WTC11 (cell line): ENCODE data around the gene PGLYRP2. TPM values are rescaled to one million over a fixed set of nuclear protein-coding genes. Genes with fewer than 3 reads are reported as not detected.
"Not testable (repeated sequence)": the region's sequence is repeated elsewhere in the genome, so short reads cannot be mapped to it uniquely, and the experiment has no call there.

Experiments
- ATAC-seq: fragments of 200-7000 bp; cut with Tn5 transposase; 2 replicates; pipeline ENCODE4 v1.10.0; 2021; ENCODE audit warnings: mild to moderate bottlenecking, moderate library complexity
- CTCF ChIA-PET: fragments of 300-600 bp; sonication (Branson Sonifier 250); formaldehyde crosslinking; loops from one replicate; lab custom pipeline; 2021; ENCODE audit warnings: antibody characterized with exemption; lab: Charles Lee
- POLR2A ChIA-PET: fragments of 350-600 bp; sonication (Branson Sonifier 250); formaldehyde crosslinking; loops from one replicate; lab custom pipeline; 2021; ENCODE audit warnings: antibody characterized with exemption; lab: Charles Lee
- DNase-seq: peaks from one replicate; pipeline ENCODE4 v3.0.0; 2021; ENCODE audit warnings: low spot score
- H3K27ac Mint-ChIP-seq: 2 replicates; pipeline ENCODE4 v1.8.0; 2021; ENCODE audit warnings: mixed read lengths
- H3K27me3 Mint-ChIP-seq: 2 replicates; pipeline ENCODE4 v1.8.0; 2021; ENCODE audit warnings: low read depth, mild to moderate bottlenecking, moderate library complexity, mixed read lengths
- H3K36me3 Mint-ChIP-seq: 2 replicates; pipeline ENCODE4 v1.8.0; 2021; ENCODE audit warnings: mixed read lengths
- H3K4me1 Mint-ChIP-seq: 2 replicates; pipeline ENCODE4 v1.8.0; 2022; ENCODE audit warnings: mixed read lengths
- H3K4me3 Mint-ChIP-seq: 2 replicates; pipeline ENCODE4 v1.8.0; 2021; ENCODE audit warnings: mild to moderate bottlenecking, moderate library complexity, mixed read lengths
- H3K9me3 Mint-ChIP-seq: 2 replicates; pipeline ENCODE4 v1.8.0; 2021; ENCODE audit warnings: mixed read lengths
- ELF4 ChIP-seq: sonication (generic); formaldehyde crosslinking; IDR thresholded peaks from 2 replicates; pipeline ENCODE4 v1.8.1; 2022; ENCODE audit warnings: low read depth, mild to moderate bottlenecking, moderate library complexity, missing genetic modification reagents
- EMX1 ChIP-seq: fragments of 250-450 bp; sonication (Bioruptor Pico); IDR thresholded peaks from 2 replicates; pipeline ENCODE4 v1.8.0; 2021; ENCODE audit warnings: mild to moderate bottlenecking
- ESRRA ChIP-seq: sonication (generic); formaldehyde crosslinking; IDR thresholded peaks from 2 replicates; pipeline ENCODE4 v1.8.1; 2022; ENCODE audit warnings: mild to moderate bottlenecking, missing genetic modification reagents, borderline replicate concordance
- GABPB1 ChIP-seq: sonication (generic); formaldehyde crosslinking; IDR thresholded peaks from 2 replicates; pipeline ENCODE4 v1.8.1; 2023; ENCODE audit warnings: mild to moderate bottlenecking, missing genetic modification reagents
- IRF2 ChIP-seq: sonication (generic); formaldehyde crosslinking; IDR thresholded peaks from 2 replicates; pipeline ENCODE4 v1.8.0; 2022; ENCODE audit warnings: low read depth, missing genetic modification reagents, borderline replicate concordance
- NFATC4 ChIP-seq: fragments of 250-450 bp; sonication (Bioruptor Pico); IDR thresholded peaks from 2 replicates; pipeline ENCODE4 v1.9.0; 2021; ENCODE audit warnings: mild to moderate bottlenecking
- RELA ChIP-seq: sonication (generic); formaldehyde crosslinking; IDR thresholded peaks from 2 replicates; pipeline ENCODE4 v1.8.1; 2022; ENCODE audit warnings: missing genetic modification reagents, mild to moderate bottlenecking, borderline replicate concordance
- SMAD4 ChIP-seq: sonication (generic); formaldehyde crosslinking; IDR thresholded peaks from 2 replicates; pipeline ENCODE4 v1.8.0; 2022; ENCODE audit warnings: mild to moderate bottlenecking, missing genetic modification reagents
- ZNF317 ChIP-seq: sonication (generic); formaldehyde crosslinking; IDR thresholded peaks from 2 replicates; pipeline ENCODE4 v1.8.1; 2023; ENCODE audit warnings: low read depth, mild to moderate bottlenecking, moderate library complexity, missing genetic modification reagents, borderline replicate concordance
- total RNA-seq: library from RNA; stranded (reverse); gene quantifications from 3 replicates; pipeline ENCODE4 v1.2.3, GENCODE V29; 2021
- TF ChIP-seq, protein P1 (sequence below): fragments of 250-450 bp; sonication (Bioruptor Pico); IDR thresholded peaks from 2 replicates; pipeline ENCODE4 v2.1.2; 2022; ENCODE audit warnings: mild to moderate bottlenecking, moderate library complexity
- TF ChIP-seq, protein P2 (sequence below): sonication (generic); formaldehyde crosslinking; IDR thresholded peaks from 2 replicates; pipeline ENCODE4 v1.8.0; 2023; ENCODE audit warnings: mild to moderate bottlenecking, missing genetic modification reagents
- TF ChIP-seq, protein P3 (sequence below): sonication (generic); formaldehyde crosslinking; IDR thresholded peaks from 2 replicates; pipeline ENCODE4 v1.8.0; 2022; ENCODE audit warnings: mild to moderate bottlenecking, missing genetic modification reagents
- TF ChIP-seq, protein P4 (sequence below): sonication (generic); formaldehyde crosslinking; conservative IDR thresholded peaks from 2 replicates; pipeline ENCODE4 v1.8.1; 2022; ENCODE audit warnings: mild to moderate bottlenecking, missing genetic modification reagents

PGLYRP2 gene
- total RNA-seq, 1 experiment from 2014 or later = not detected

DNA sequence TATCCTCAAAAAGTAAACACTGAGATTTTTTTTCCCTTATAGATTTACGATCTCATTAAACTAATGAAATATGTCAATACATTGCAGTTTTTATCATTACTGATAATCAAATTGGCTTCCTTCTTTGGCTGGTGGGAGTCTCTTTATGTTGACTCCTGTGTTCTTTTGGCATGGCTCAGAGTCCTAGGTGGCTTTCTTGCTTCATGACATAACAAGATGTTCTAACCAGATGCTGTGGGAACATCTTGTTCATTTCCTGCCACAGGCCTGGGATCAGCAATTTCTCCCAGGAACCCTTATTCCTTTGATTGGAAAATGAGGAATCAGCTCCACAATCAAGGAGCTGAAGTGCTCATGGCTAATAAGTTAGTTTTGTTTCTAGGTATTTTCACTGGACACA is 15.8 kb upstream of the PGLYRP2 start (continued):
- TF ChIP-seq, protein P1, sequence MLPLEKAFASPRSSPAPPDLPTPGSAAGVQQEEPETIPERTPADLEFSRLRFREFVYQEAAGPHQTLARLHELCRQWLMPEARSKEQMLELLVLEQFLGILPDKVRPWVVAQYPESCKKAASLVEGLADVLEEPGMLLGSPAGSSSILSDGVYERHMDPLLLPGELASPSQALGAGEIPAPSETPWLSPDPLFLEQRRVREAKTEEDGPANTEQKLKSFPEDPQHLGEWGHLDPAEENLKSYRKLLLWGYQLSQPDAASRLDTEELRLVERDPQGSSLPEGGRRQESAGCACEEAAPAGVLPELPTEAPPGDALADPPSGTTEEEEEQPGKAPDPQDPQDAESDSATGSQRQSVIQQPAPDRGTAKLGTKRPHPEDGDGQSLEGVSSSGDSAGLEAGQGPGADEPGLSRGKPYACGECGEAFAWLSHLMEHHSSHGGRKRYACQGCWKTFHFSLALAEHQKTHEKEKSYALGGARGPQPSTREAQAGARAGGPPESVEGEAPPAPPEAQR = no peak
- TF ChIP-seq GABPB1 = no peak

DNA sequence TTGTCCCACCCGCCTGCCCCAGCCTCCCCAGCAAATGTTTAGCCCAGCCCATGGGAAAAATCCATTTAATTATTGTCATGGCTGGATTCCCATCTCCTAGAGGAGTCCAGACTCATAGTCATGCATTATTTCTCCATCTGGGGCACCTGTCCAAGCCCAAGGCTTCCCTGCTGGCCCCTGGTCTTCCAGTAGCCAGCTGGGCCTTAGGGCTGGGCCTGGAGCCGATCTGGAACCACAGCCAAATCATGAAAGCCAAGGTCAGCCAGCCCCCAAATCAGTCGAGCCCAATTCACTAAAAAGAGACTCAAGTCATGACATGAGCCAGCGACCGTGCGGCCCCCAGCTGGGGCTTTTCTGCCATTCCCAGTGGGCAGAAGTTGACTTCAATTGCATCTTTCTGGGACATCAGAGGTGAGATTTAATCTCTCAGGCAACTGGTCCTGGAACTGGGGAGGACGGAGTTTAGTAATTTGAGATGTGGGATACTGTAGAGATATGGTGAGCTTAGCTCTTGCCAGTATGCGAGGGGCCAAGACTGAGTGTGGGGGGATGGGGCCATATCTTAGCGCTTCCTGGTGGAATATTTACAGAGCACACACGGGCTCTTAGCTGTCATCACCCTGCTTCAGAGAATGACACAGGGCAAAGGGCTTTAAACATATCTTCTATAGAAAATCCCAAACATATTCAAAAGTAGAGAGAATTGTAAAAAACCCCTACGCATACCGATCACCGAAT is 9.4 kb upstream of the PGLYRP2 start:
- peaks cover 5% of the 10 kb centered on the region for H3K36me3 Mint-ChIP-seq
- peaks cover 18% of the 10 kb centered on the region for H3K9me3 Mint-ChIP-seq
- H3K27ac Mint-ChIP-seq = no peak overlapping the region
- POLR2A ChIA-PET = no interaction called here
- no peak for DNase-seq
- peaks cover 15% of the 10 kb centered on the region for H3K27me3 Mint-ChIP-seq
- CTCF ChIA-PET = no interaction called here
- H3K4me3 Mint-ChIP-seq = no peak overlapping the region
- H3K4me1 Mint-ChIP-seq = no peaks in the 10 kb centered on the region
- ATAC-seq = no peak
- TF ChIP-seq SMAD4 (CRISPR knock-in tag) (no peak), IRF2 (CRISPR knock-in tag) (no peak), EMX1 (CRISPR knock-in tag) (no peak), ZNF317 (CRISPR knock-in tag) (no peak), NFATC4 (CRISPR knock-in tag) (no peak), ELF4 (CRISPR knock-in tag) (no peak), ESRRA (no peak), RELA (no peak)
- TF ChIP-seq, protein P2, sequence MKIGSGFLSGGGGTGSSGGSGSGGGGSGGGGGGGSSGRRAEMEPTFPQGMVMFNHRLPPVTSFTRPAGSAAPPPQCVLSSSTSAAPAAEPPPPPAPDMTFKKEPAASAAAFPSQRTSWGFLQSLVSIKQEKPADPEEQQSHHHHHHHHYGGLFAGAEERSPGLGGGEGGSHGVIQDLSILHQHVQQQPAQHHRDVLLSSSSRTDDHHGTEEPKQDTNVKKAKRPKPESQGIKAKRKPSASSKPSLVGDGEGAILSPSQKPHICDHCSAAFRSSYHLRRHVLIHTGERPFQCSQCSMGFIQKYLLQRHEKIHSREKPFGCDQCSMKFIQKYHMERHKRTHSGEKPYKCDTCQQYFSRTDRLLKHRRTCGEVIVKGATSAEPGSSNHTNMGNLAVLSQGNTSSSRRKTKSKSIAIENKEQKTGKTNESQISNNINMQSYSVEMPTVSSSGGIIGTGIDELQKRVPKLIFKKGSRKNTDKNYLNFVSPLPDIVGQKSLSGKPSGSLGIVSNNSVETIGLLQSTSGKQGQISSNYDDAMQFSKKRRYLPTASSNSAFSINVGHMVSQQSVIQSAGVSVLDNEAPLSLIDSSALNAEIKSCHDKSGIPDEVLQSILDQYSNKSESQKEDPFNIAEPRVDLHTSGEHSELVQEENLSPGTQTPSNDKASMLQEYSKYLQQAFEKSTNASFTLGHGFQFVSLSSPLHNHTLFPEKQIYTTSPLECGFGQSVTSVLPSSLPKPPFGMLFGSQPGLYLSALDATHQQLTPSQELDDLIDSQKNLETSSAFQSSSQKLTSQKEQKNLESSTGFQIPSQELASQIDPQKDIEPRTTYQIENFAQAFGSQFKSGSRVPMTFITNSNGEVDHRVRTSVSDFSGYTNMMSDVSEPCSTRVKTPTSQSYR (CRISPR knock-in tag) = no peak
- TF ChIP-seq, protein P3, sequence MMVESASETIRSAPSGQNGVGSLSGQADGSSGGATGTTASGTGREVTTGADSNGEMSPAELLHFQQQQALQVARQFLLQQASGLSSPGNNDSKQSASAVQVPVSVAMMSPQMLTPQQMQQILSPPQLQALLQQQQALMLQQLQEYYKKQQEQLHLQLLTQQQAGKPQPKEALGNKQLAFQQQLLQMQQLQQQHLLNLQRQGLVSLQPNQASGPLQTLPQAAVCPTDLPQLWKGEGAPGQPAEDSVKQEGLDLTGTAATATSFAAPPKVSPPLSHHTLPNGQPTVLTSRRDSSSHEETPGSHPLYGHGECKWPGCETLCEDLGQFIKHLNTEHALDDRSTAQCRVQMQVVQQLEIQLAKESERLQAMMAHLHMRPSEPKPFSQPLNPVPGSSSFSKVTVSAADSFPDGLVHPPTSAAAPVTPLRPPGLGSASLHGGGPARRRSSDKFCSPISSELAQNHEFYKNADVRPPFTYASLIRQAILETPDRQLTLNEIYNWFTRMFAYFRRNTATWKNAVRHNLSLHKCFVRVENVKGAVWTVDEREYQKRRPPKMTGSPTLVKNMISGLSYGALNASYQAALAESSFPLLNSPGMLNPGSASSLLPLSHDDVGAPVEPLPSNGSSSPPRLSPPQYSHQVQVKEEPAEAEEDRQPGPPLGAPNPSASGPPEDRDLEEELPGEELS (CRISPR knock-in tag) = no peak
- TF ChIP-seq, protein P4, sequence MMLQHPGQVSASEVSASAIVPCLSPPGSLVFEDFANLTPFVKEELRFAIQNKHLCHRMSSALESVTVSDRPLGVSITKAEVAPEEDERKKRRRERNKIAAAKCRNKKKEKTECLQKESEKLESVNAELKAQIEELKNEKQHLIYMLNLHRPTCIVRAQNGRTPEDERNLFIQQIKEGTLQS (CRISPR knock-in tag) = no peak
- TF ChIP-seq, all 79 proteins: peak for 0

DNA sequence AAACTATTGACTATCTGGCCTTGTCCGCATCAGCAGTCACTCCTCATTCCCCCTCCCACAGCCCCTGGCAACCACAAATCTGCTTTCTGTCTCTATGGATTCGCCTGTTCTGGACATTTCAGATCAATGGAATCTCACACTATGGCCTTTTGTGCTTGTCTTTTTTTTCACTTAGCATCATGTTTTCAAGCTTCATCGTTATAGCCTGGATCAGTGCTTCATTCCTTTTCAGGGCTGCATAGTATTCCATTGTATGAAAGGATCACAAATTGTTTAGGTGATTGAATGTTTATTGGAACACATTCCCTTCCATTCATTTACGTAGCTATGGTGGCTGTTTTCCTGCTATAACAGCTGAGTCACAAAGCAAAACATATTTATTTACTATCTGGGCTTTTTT is 7.7 kb upstream of the PGLYRP2 start:
- ChIA-PET CTCF (no interaction called here), POLR2A (no interaction called here)
- TF ChIP-seq ESRRA = no peak
- DNase-seq (no peak), ATAC-seq (no peak)
- Mint-ChIP-seq H3K36me3 (peaks cover 5% of the 10 kb centered on the region), H3K4me1 (no peaks in the 10 kb centered on the region), H3K27me3 (peaks cover under 1% of the 10 kb centered on the region), H3K9me3 (peaks cover 9% of the 10 kb centered on the region), H3K27ac (no peak overlapping the region), H3K4me3 (no peak overlapping the region)

DNA sequence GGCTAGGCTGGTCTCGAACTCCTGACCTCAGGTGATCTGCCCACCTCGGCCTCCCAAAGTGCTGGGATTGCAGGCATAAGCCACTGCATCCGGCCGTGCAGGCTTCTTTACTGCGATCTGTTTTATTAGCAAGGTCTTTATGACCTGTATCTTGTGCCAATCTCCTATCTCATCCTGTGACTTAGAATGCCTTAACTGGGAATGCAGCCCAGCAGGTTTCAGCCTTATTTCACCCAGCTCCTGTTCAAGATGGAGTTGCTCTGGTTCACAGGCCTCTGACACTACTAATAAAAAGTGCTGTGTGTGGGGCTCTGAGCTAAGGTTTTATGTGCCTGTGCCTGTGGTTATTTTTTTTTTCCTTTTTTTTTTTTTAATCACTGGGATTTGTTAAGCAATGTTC is 6.5 kb upstream of the PGLYRP2 start:
- ATAC-seq, DNase-seq, H3K27me3 Mint-ChIP-seq, H3K4me3 Mint-ChIP-seq, H3K9me3 Mint-ChIP-seq, H3K4me1 Mint-ChIP-seq, POLR2A ChIA-PET, H3K27ac Mint-ChIP-seq, H3K36me3 Mint-ChIP-seq: not testable (repeated sequence)
- CTCF ChIA-PET = interaction anchor here (0.6 to 0.7 kb wide), 2 partner anchors 34 to 66 kb away, joined by 3 read pairs; no protein-coding TSS in a partner anchor

DNA sequence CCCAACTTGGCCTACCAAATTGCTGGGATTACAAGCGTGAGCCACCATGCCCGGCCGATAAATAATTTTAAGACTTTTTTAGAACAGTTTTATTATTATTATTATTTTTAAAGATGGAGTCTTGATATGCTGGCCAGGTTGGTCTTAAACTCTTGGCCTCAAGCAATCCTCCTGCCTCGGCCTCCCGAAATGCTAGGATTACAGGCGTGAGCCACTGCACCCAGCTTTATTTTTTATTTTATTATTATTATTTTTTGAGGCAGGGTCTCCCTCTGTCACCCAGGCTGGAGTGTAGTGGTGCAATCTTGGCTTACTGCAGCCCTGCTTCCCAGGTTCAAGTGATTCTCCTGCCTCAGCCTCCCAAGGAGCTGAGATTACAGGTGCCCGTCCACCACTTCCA is 1.7 kb upstream of the PGLYRP2 start:
- not testable (repeated sequence) for H3K4me3 Mint-ChIP-seq, H3K27me3 Mint-ChIP-seq, DNase-seq, ATAC-seq, H3K4me1 Mint-ChIP-seq, H3K27ac Mint-ChIP-seq, H3K36me3 Mint-ChIP-seq
- CTCF ChIA-PET = interaction anchor here (1.6 to 2.9 kb wide), 3 partner anchors 23 to 74 kb away, joined by 4 to 27 read pairs (median 8); partner anchors contain the start of gene AKAP8L
- peaks cover 12% of the 10 kb centered on the region for H3K9me3 Mint-ChIP-seq
- POLR2A ChIA-PET = interaction anchor here (0.6 kb wide), 1 partner anchor 23 kb away, joined by 3 read pairs; no protein-coding TSS in a partner anchor
